CD4-positive, alpha-beta T cell treated with Interleukin-15 for 1 hour (primary cell): Measurements from ENCODE around the gene KRT72.
A peak's percentile ranks its signal among the peaks of the same experiment; 100 is the strongest.
"Not testable (repeated sequence)": the region's sequence is repeated elsewhere in the genome, so short reads cannot be mapped to it uniquely, and the experiment has no call there.

Experiments
- DNase-seq: peaks from one replicate; pipeline ENCODE4 v3.0.0-alpha.2; 2020

The KRT72 gene

GRCh38 chr12:52606096-52606495 is 4.8 kb upstream of the KRT72 start:
- no peak for DNase-seq

- DNase-seq = no peak
Measured at GRCh38 chr12:52605542-52605941, 4.3 kb upstream of the KRT72 start.

DNA sequence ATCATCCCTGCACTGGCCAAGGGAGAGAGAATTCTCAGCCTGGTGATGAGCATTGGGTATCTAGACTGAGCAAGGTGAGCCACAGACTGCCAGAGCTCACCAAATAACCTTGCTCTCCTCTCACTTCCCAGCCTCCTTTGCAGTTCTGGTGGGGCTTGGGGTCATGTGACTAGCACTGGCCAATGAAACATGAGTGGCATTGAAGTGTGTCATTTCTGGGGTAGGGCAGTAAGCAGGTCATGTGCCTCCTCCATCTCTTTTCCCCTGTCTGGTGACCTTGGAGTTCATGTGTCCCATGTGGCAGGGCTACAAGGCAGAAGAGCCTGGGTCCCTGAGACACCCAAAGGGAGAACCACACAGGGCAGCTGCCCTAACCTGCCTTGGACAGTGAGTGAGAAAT is 3.6 kb upstream of the KRT72 start:
- DNase-seq = no peak

DNA sequence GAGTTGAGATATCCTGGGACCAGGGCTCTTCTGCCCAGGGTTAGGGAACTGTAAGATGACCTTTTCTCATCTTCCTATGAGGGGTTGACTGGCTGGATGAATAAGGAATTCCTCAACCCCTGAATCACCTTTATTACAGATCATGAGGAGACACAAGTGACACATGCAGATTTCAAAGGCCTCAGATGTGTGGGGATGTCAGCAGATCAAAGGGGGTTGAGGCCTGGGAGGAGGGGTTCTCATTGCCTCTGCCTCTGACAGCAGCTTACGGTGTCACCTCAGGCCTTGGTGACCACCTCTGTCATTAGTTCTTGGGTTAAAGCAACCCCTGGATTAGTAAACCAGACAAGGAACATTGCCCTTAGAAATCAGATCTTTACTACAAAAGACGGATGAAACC is 2.1 kb upstream of the KRT72 start:
- DNase-seq = peak; percentile 37

GRCh38 chr12:52602552-52602951 is 1.3 kb upstream of the KRT72 start:
- no peak for DNase-seq

- DNase-seq = no peak
Measured at GRCh38 chr12:52601671-52602070, 408 bp upstream of the KRT72 start.

DNA sequence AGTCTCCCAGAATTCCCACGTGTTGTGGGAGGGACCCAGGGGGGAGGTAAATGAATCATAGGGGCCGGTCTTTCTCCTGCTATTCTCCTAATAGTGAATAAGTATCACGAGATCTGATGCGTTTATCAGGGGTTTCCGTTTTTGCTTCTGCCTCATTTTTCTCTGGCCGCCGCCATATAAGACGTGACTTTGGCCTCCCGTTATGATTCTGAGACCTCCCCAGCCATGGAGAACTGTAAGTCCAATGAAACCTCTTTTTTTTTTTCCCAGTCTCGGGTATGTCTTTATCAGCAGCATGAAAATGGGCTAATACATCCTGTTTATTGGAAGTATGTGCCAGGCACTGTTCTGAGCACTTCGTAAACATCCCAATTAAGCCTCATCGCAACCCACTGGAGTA is 788 bp downstream of the KRT72 start:
- no peak for DNase-seq

DNA sequence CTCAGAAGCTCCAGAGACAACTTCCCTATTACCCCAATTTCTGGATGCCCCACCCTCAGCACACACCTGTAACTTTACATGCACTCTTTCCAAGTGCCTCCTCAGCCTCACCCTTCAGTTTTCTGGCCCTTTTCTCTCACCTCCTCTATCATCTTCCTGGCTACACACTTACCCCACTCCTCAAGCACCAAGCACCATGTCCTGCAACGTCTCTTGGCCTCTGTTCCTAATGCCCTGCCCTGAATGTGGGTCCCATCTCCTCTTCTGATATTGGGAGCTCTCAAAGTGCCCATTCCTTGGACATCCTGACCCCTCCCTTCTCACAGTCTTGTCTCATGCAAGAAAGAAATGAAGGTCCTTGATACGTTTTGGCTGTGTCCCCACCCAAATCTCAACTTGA is 1.2 kb downstream of the KRT72 start:
- no peak for DNase-seq

DNA sequence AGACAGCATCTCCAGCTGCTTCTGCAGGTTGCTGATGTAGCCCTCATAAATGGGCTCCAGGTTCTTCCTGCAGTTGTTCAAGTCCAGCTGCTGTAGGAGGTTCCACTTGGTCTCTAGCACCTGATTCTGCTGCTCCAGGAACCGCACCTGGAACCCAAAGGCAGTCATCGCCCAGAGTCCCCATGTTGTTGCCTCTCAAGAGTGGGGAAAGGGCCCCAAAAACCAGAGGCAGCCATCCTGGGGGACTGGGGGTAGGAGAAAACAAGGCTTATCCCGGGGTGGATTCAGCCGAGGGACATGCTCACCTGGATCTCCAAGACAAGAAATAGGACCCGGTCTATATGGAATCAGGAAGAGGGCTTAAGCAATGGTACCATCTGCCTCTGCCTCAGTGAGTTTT is 2.3 kb downstream of the KRT72 start:
- DNase-seq = no peak

DNA sequence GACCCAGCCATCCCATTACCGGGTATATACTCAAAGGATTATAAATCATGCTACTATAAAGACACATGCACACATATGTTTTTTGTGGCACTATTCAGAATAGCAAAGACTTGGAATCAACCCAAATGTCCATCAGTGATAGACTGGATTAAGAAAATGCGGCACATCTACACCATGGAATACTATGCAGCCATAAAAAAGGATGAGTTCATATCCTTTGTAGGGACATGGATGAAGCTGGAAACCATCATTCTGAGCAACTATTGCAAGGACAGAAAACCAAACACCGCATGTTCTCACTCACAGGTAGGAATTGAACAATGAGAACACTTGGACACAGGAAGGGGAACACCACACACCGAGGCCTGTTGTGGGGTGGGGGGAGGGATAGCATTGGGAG is 7.0 kb downstream of the KRT72 start:
- not testable (repeated sequence) for DNase-seq

DNA sequence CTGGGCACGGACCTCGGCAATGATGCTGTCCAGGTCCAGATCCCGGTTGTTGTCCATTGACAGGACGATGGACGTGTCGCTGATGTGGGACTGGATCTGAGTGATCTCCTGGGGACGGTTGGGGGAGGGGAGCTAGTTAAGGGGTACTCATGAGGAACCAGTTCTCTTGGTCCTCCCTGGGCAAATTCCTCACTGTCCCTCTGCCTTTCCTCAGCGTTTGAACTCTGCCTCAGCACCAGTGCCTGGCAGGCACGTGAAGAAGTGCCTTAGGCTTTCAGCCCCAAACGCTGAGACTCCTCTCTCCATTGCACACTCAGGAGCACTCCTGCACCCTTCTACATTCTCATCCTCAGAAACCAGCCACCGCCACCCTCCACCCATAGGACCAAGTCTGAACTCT is 9.7 kb downstream of the KRT72 start:
- DNase-seq = no peak

GRCh38 chr12:52590021-52590420 is 11.2 kb downstream of the KRT72 start:
- DNase-seq = no peak

GRCh38 chr12:52587563-52587962 is 13.7 kb downstream of the KRT72 start:
- DNase-seq = no peak

DNA sequence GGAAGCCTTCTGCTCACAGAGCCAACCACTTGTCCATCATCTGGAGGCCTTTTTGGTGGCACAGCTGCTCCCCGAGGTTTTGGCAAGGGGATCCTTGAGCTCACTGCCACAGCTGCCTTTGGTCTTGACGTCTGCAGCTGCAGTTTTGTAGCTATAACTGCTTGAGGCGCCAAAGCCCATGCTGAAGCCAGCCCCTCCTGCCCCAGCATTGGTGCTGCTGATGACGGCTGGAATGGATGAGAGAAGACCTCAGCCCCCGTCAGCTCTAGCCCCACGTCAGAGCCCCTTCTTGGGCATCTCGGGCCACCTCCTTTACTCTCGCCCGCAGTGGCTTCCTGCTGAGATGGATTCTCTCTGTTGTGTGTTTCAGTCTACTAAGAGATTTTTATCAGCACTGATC is 15.3 kb downstream of the KRT72 start:
- DNase-seq = peak; percentile 79

- no peak for DNase-seq
Measured at GRCh38 chr12:52585066-52585465, 16.2 kb downstream of the KRT72 start.

DNA sequence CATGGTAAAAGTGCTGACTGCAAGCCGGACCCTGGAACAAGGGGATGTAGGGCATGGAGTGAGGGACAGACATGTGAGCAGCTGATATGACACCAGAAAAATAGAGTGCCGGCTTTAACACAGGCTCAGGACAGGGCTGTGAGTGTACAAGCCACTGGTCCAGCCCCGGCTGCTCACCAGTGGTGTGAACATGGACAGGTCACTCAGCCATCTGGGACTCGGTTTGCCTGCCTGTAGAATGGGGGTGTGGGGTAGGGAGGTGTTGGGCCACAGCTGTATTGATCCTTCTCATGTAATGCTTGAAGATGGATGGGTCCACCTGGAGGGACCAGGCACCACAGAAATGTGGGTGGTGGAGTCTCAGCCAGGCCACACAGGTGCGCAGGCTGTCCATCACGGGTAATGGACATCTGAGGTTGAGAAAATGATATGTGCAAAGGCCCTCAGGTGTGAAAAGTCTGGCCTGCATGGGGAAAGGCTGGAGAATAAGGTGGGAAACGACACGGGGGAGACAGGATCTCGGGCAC is 17.0 kb downstream of the KRT72 start:
- no peak for DNase-seq

GRCh38 chr12:52582971-52583456 is 18.2 kb downstream of the KRT72 start:
- DNase-seq = peak; percentile 47

GRCh38 chr12:52582486-52582885 is 18.8 kb downstream of the KRT72 start:
- DNase-seq = no peak

- DNase-seq = no peak
Measured at GRCh38 chr12:52581481-52581880, 19.8 kb downstream of the KRT72 start.

GRCh38 chr12:52581066-52581465 is 20.2 kb downstream of the KRT72 start:
- no peak for DNase-seq

DNA sequence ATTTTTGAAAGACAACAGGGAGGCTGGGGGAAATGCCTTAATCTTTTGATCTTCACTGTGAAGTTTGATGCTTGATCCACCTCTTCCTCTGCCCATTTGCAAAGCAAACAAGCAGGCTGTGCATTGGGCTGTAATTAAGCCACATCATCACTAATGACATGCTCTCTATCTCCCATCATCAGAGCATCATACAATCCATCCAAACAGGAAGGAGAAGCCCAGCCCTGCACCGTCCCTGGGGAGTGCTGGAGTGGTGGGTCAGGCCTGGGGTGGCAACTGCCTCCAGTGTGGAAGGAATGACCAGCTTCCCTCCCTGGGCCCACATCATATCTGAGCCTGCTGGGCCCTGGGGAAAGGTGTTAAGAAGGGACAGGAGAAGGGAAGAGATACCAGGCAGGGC is 20.8 kb downstream of the KRT72 start:
- DNase-seq = no peak

GRCh38 chr12:52579468-52580465 is 21.5 kb downstream of the KRT72 start:
- no peak for DNase-seq

- DNase-seq = no peak
Measured at GRCh38 chr12:52578469-52578868, 22.8 kb downstream of the KRT72 start.

GRCh38 chr12:52577316-52577715 is 23.9 kb downstream of the KRT72 start:
- no peak for DNase-seq
